ENCODE measurements around the gene CSMD2.

DNA sequence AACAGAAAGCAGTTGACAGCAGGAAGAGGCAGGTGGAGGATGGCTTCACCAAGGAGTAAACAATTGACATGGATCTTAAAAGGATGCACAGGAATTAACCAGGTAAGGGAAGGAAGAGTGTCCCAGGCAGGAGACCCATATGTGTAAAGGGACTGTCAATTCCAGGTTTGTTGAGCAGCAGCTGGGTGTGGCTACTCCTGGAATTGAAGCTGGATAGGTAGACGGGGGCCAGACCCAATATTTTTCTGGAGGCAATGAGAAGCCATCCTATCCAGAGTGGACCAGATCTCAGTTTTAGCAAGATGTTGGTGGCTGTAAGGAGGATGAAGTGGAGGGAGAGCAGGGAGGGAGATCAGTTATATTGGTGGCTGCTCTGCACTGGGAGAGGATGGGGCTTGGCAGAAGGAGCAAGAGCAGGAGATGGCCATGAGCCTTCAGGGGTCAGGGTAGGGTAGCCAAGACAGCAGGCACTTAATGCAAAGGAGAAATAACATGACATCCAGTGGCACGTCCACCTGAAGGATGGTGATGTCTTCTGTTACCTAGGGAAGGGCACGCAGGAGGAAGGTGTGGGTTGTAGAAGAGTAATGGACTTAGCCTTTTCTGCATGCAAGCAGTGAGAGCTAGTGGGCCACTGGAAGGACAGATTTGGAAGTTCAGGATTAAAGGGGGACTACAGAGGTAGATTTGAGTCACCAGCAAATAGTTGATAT lies 447.9 kb downstream of the CSMD2 start:
- TF ChIP-seq FOS (IDR thresholded peaks at IDR 0.05; ENCODE audit: low read depth, low read length) (no peak), RFX5 (IDR thresholded peaks at IDR 0.05; ENCODE audit: low read depth, low read length) (no peak), POLR2A (IDR thresholded peaks at IDR 0.05; ENCODE audit: low read depth, low read length) (no peak), CEBPB (IDR thresholded peaks at IDR 0.05; ENCODE audit: low read depth, low read length) (no peak), MAZ (IDR thresholded peaks at IDR 0.05; ENCODE audit: borderline replicate concordance, low read depth, low read length) (no peak), RCOR1 (IDR thresholded peaks at IDR 0.05; ENCODE audit: insufficient replicate concordance, low read length) (no peak), SMC3 (IDR thresholded peaks at IDR 0.05; ENCODE audit: low read depth, low read length) (no peak), MXI1 (IDR thresholded peaks at IDR 0.05; ENCODE audit: borderline replicate concordance, low read depth, low read length) (no peak), RAD21 (IDR thresholded peaks at IDR 0.05; ENCODE audit: low read length) (no peak), BHLHE40 (IDR thresholded peaks at IDR 0.05; ENCODE audit: low read depth, low read length) (no peak)
- TF ChIP-seq, protein P1, sequence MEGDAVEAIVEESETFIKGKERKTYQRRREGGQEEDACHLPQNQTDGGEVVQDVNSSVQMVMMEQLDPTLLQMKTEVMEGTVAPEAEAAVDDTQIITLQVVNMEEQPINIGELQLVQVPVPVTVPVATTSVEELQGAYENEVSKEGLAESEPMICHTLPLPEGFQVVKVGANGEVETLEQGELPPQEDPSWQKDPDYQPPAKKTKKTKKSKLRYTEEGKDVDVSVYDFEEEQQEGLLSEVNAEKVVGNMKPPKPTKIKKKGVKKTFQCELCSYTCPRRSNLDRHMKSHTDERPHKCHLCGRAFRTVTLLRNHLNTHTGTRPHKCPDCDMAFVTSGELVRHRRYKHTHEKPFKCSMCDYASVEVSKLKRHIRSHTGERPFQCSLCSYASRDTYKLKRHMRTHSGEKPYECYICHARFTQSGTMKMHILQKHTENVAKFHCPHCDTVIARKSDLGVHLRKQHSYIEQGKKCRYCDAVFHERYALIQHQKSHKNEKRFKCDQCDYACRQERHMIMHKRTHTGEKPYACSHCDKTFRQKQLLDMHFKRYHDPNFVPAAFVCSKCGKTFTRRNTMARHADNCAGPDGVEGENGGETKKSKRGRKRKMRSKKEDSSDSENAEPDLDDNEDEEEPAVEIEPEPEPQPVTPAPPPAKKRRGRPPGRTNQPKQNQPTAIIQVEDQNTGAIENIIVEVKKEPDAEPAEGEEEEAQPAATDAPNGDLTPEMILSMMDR (conservative IDR thresholded peaks at IDR 0.05; ENCODE audit: low read depth, low read length): no peak
- TF ChIP-seq, protein P2, sequence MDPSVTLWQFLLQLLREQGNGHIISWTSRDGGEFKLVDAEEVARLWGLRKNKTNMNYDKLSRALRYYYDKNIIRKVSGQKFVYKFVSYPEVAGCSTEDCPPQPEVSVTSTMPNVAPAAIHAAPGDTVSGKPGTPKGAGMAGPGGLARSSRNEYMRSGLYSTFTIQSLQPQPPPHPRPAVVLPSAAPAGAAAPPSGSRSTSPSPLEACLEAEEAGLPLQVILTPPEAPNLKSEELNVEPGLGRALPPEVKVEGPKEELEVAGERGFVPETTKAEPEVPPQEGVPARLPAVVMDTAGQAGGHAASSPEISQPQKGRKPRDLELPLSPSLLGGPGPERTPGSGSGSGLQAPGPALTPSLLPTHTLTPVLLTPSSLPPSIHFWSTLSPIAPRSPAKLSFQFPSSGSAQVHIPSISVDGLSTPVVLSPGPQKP (IDR thresholded peaks at IDR 0.05; ENCODE audit: borderline replicate concordance, low read depth, low read length): no peak
- TF ChIP-seq, protein P3, sequence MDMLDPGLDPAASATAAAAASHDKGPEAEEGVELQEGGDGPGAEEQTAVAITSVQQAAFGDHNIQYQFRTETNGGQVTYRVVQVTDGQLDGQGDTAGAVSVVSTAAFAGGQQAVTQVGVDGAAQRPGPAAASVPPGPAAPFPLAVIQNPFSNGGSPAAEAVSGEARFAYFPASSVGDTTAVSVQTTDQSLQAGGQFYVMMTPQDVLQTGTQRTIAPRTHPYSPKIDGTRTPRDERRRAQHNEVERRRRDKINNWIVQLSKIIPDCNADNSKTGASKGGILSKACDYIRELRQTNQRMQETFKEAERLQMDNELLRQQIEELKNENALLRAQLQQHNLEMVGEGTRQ (IDR thresholded peaks at IDR 0.05; ENCODE audit: low read depth, low read length): no peak
